MCF 10A (cell line): ENCODE data around the gene HABP4. TPM values are rescaled to one million over a fixed set of nuclear protein-coding genes. Genes with fewer than 3 reads are reported as not detected.

Experiments used
- BruUV-seq: library from RNA; stranded (reverse); fragments of 400-500 nt; replicated peaks from 2 replicates; lab custom pipeline; 2021; lab: Mats Ljungman, UMichigan
- CTCF ChIA-PET: fragments of 300-600 bp; sonication (Branson Sonifier 250); formaldehyde crosslinking; extraction: SDS; loops from one replicate; lab custom pipeline; 2021; ENCODE audit warnings: antibody characterized with exemption, inconsistent platforms; lab: Yijun Ruan, JAX
- POLR2A ChIA-PET: fragments of 300-600, 350-650 bp; sonication (Branson Sonifier 250); formaldehyde crosslinking; extraction: SDS; loops from one replicate; lab custom pipeline; 2020; ENCODE audit warnings: antibody characterized with exemption, inconsistent platforms; lab: Yijun Ruan, JAX
- DNase-seq: peaks from one replicate; pipeline ENCODE4 v3.0.0-alpha.2; 2018; ENCODE audit not compliant: unreplicated experiment
- H3K27ac Mint-ChIP-seq: one replicate; pipeline ENCODE4 v1.8.0; 2022; ENCODE audit warnings: mild to moderate bottlenecking, low read depth, mixed read lengths; ENCODE audit not compliant: unreplicated experiment
- H3K27me3 Mint-ChIP-seq: one replicate; pipeline ENCODE4 v1.8.0; 2022; ENCODE audit warnings: mixed read lengths; ENCODE audit not compliant: insufficient read depth, unreplicated experiment
- H3K36me3 Mint-ChIP-seq: one replicate; pipeline ENCODE4 v1.8.0; 2022; ENCODE audit warnings: mild to moderate bottlenecking, moderate library complexity, mixed read lengths; ENCODE audit not compliant: insufficient read depth, unreplicated experiment
- H3K4me1 Mint-ChIP-seq: one replicate; pipeline ENCODE4 v1.8.0; 2022; ENCODE audit warnings: mixed read lengths; ENCODE audit not compliant: insufficient read depth, unreplicated experiment
- H3K4me3 Mint-ChIP-seq: one replicate; pipeline ENCODE4 v1.8.0; 2022; ENCODE audit warnings: mild to moderate bottlenecking, moderate library complexity, mixed read lengths; ENCODE audit not compliant: unreplicated experiment
- H3K9me3 Mint-ChIP-seq: one replicate; pipeline ENCODE4 v1.8.0; 2022; ENCODE audit warnings: mixed read lengths; ENCODE audit not compliant: unreplicated experiment
- intact Hi-C: fragments of 100-400 bp; cut with micrococcal nuclease; formaldehyde crosslinking; loops from 2 replicates; pipeline ENCODE4 v1.14.1; 2022
- total RNA-seq: library from RNA; stranded (reverse); gene quantifications from 2 replicates; pipeline ENCODE4 v1.2.3, GENCODE V29; 2022
- TF ChIP-seq, protein P1 (sequence below): fragments of 200-600 bp; IDR thresholded peaks from one replicate; pipeline ENCODE4 v1.8.0; 2022; ENCODE audit warnings: antibody characterized with exemption, mild to moderate bottlenecking; ENCODE audit not compliant: unreplicated experiment

HABP4 gene
- total RNA-seq, 1 experiment from 2014 or later = 4.3 TPM

GRCh38 chr9:96508227-96508940 is 58.4 kb downstream of the HABP4 start:
- Mint-ChIP-seq H3K4me3 (no peak overlapping the region), H3K9me3 (no peaks in the 10 kb centered on the region), H3K36me3 (peaks cover 10% of the 10 kb centered on the region), H3K27me3 (no peaks in the 10 kb centered on the region), H3K4me1 (no peaks in the 10 kb centered on the region), H3K27ac (no peak overlapping the region)
- intact Hi-C loops = no loop called here
- BruUV-seq = no TSS peak
- TF ChIP-seq, protein P1, sequence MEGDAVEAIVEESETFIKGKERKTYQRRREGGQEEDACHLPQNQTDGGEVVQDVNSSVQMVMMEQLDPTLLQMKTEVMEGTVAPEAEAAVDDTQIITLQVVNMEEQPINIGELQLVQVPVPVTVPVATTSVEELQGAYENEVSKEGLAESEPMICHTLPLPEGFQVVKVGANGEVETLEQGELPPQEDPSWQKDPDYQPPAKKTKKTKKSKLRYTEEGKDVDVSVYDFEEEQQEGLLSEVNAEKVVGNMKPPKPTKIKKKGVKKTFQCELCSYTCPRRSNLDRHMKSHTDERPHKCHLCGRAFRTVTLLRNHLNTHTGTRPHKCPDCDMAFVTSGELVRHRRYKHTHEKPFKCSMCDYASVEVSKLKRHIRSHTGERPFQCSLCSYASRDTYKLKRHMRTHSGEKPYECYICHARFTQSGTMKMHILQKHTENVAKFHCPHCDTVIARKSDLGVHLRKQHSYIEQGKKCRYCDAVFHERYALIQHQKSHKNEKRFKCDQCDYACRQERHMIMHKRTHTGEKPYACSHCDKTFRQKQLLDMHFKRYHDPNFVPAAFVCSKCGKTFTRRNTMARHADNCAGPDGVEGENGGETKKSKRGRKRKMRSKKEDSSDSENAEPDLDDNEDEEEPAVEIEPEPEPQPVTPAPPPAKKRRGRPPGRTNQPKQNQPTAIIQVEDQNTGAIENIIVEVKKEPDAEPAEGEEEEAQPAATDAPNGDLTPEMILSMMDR = no peak
- no peak for DNase-seq
- ChIA-PET CTCF (interaction anchor here (0.6 kb wide), 1 partner anchor 36 kb away, joined by 3 read pairs; no protein-coding TSS in a partner anchor), POLR2A (interaction anchor here (0.7 kb wide), 1 partner anchor 146 kb away, joined by 3 read pairs; no protein-coding TSS in a partner anchor)

DNA sequence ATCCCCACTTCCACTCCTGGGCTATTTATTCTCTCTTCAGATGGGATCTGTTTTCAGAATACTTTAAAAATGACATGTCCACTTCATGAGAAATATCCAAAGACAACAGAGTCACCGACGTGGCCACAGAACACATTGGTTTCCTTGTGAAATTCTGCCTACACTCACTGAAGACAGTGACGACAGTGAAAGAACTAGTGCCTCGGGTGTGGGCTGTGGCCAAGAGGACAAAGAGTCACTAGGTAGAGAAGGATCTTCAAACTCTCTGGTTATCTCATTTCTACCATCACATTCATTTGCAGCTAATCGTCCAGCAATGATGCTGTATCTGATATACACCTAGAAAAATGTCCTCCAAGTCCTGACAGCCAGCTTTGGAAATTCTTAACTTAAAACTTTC is 59.1 kb downstream of the HABP4 start:
- TF ChIP-seq, protein P1 = no peak
- Mint-ChIP-seq H3K36me3 (peaks cover 9% of the 10 kb centered on the region), H3K27ac (no peak overlapping the region), H3K9me3 (no peaks in the 10 kb centered on the region), H3K27me3 (no peaks in the 10 kb centered on the region), H3K4me1 (no peaks in the 10 kb centered on the region), H3K4me3 (no peak overlapping the region)
- intact Hi-C loops = no loop called here
- CTCF ChIA-PET = interaction anchor here (0.6 kb wide), 1 partner anchor 35 kb away, joined by 3 read pairs; no protein-coding TSS in a partner anchor
- POLR2A ChIA-PET = interaction anchor here (0.7 kb wide), 1 partner anchor 147 kb away, joined by 3 read pairs; no protein-coding TSS in a partner anchor
- no TSS peak for BruUV-seq
- DNase-seq = no peak

DNA sequence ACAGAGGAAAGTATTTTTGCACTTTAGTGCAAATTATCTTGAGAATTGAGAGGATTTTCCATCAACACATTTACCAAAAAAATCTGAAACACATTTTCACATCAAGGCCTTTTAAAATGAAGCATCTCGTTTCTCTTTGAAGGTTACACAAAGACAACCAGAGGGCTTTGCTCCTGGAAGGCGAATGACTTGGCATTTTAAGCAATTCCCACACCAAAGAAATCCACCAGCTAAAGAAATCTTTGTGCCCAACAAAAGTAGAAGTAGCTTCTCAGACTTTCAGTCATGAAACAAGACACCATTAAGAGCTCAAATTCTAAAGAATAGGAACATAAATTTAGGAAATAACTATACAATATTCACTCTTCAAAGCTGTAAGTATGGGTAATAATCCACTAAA is 59.9 kb downstream of the HABP4 start:
- ChIA-PET POLR2A (no interaction called here), CTCF (interaction anchor here (0.6 to 0.7 kb wide), 2 partner anchors 19 to 87 kb away, joined by 3 to 4 read pairs; no protein-coding TSS in a partner anchor)
- Mint-ChIP-seq H3K27ac (no peak overlapping the region), H3K4me3 (no peak overlapping the region), H3K36me3 (peaks cover 6% of the 10 kb centered on the region), H3K27me3 (no peaks in the 10 kb centered on the region), H3K9me3 (no peaks in the 10 kb centered on the region), H3K4me1 (no peaks in the 10 kb centered on the region)
- BruUV-seq = no TSS peak
- no peak for DNase-seq
- TF ChIP-seq, protein P1 = no peak
- intact Hi-C loops = no loop called here

- intact Hi-C loops = no loop called here
- TF ChIP-seq, protein P1 = no peak
- H3K36me3 Mint-ChIP-seq = peaks cover 6% of the 10 kb centered on the region
- H3K9me3 Mint-ChIP-seq = no peaks in the 10 kb centered on the region
- H3K4me1 Mint-ChIP-seq = no peaks in the 10 kb centered on the region
- no peak for DNase-seq
- no peak overlapping the region for H3K27ac Mint-ChIP-seq
- CTCF ChIA-PET = interaction anchor here (0.6 to 0.8 kb wide), 3 partner anchors 19 to 87 kb away, joined by 3 to 4 read pairs (median 3); no protein-coding TSS in a partner anchor
- BruUV-seq = no TSS peak
- POLR2A ChIA-PET = no interaction called here
- H3K27me3 Mint-ChIP-seq = no peaks in the 10 kb centered on the region
- no peak overlapping the region for H3K4me3 Mint-ChIP-seq
Observed at GRCh38 chr9:96510258-96510657, 60.3 kb downstream of the HABP4 start.
